ENCODE results near the gene USP5. TPM values are rescaled to one million over a fixed set of nuclear protein-coding genes. Genes with fewer than 3 reads are reported as not detected.
A peak's percentile ranks its signal among the peaks of the same experiment; 100 is the strongest.

USP5 gene
- total RNA-seq (10 to 100 TPM; 72.7 to 78.9 TPM), polyA plus RNA-seq (10 to 100 TPM; 55.3 to 69.2 (median 56.7) TPM), total RNA-seq (75.3 to 156 (median 99.9) reads per million in 6 experiments)

DNA sequence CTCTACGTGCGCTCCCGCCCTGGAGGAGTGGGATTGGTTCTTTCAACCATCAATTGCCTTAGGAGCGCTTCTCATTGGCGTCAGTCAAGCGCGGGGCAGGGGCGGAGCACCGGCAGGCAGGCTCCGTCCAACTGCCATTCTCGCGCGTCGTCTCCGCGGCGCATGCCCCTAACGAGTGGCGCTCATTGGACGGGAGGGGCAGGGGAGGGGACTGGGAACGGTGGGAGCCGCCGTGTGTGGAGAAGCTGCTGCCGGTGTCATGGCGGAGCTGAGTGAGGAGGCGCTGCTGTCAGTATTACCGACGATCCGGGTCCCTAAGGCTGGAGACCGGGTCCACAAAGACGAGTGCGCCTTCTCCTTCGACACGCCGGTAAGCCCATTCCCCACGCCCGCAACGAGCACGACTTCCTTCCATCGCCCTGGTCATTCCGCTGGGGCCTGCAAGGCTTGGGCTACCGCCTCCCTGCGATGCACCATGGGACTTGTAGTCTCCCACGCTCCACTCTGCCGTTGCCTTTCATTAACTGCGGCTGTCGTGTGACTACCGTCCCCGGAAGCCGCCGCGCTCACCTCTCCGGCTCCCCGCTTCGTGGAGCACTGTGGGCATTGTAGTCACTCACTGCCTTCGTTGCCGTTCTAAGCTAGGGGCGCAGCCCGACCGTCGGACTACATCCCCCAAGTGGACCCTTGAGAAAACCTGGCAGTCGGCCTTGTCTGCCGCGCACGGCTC lies at the start of gene USP5:
Gene USP5, plus strand, starts transcription at position 230 of the 730 bp plus-strand sequence. Its CDS starts 30 bp downstream, at position 260.
- ATAC-seq = peak; percentile 76 to 80
- Mint-ChIP-seq H3K27ac (peak within 1 kb of the TSS; percentile 91 to 100 (median 99)), H3K4me3 (peak within 1 kb of the TSS; percentile 86 to 100 (median 96)), H3K4me1 (peaks cover 20 to 33% (median 25%) of the 10 kb centered on the region in 4 donors), H3K36me3 (peaks cover 0 to 20% (median 3%) of the 10 kb centered on the region in 3 donors), H3K9me3 (no peaks in the 10 kb centered on the region), H3K27me3 (no peaks in the 10 kb centered on the region)
- POLR2A ChIA-PET = interaction anchor here (0.5 to 6.5 kb wide), 32 partner anchors 8 to 489 kb away, joined by 3 to 119 read pairs (median 5); partner anchors contain the start of genes C12orf57, COPS7A, ENO2 and GAPDH
- DNase-seq = peak; percentile 95 to 99 (median 99)

DNA sequence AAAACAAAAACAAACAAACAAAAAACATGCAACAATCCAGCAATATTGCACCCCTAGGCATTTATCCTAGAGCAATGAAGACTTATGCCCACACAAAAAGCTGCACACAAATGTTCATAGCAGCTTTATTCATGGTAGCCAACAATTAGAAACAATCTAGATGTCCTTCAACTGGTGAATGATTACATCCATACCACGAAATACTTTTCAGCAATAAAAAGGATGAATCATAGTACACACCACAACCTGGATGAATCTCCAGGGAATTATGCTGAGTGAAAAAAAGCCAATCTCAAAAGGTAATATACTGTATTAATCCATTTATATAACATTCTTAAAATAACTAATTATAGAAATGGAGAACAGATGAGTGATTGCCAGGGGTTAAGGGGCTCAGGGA lies 44.8 kb upstream of the USP5 start:
- H3K27me3 Mint-ChIP-seq = peaks cover 0 to 2% (median 0%) of the 10 kb centered on the region in 5 donors
- H3K9me3 Mint-ChIP-seq = no peaks in the 10 kb centered on the region
- H3K36me3 Mint-ChIP-seq = no peaks in the 10 kb centered on the region
- no peak overlapping the region for H3K27ac Mint-ChIP-seq
- DNase-seq = no peak
- POLR2A ChIA-PET = interaction anchor here (0.5 to 0.7 kb wide), 2 partner anchors 192 to 268 kb away, joined by 3 to 7 read pairs; no protein-coding TSS in a partner anchor
- no peak overlapping the region for H3K4me3 Mint-ChIP-seq
- ATAC-seq = no peak
- peaks cover 0 to 2% (median 0%) of the 10 kb centered on the region in 4 donors for H3K4me1 Mint-ChIP-seq

- DNase-seq (no peak), ATAC-seq (no peak)
- POLR2A ChIA-PET = interaction anchor here (0.5 to 1.5 kb wide), 2 partner anchors 18 to 21 kb away, joined by 5 read pairs; no protein-coding TSS in a partner anchor
- H3K4me3 Mint-ChIP-seq = no peak overlapping the region
- peaks cover 0 to 2% (median 0%) of the 10 kb centered on the region in 4 donors for H3K4me1 Mint-ChIP-seq
- H3K27ac Mint-ChIP-seq = no peak overlapping the region
- H3K27me3 Mint-ChIP-seq = peaks cover 0 to 2% (median 0%) of the 10 kb centered on the region in 5 donors
- H3K9me3 Mint-ChIP-seq = no peaks in the 10 kb centered on the region
- no peaks in the 10 kb centered on the region for H3K36me3 Mint-ChIP-seq
Observed at GRCh38 chr12:6809056-6809455, 42.9 kb upstream of the USP5 start.

DNA sequence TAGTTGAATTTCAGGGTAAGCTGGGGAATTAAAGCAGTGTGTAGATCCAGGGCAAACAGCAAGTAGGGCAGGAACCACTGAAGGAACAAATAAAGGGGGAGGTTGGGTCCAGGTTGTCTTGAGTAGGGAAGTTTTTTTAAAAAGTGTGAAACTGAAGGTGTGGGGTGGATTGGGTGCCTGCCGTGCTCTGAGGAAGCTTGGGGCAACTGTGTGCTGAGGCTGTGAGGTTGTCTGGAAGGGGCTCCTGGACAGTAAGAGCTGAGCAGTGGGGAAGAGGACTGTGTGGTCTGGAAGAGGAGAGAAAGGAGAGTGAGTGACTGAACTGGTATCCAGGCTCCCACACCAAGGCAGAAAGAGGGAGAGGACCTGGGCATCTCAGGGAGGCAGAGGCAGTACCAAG lies 41.2 kb upstream of the USP5 start:
- no peaks in the 10 kb centered on the region for H3K9me3 Mint-ChIP-seq
- ATAC-seq (no peak), DNase-seq (no peak)
- peaks cover 0 to 2% (median 0%) of the 10 kb centered on the region in 4 donors for H3K4me1 Mint-ChIP-seq
- no peak overlapping the region for H3K4me3 Mint-ChIP-seq
- peaks cover 0 to 3% (median 0%) of the 10 kb centered on the region in 5 donors for H3K27me3 Mint-ChIP-seq
- POLR2A ChIA-PET = no interaction called here
- no peaks in the 10 kb centered on the region for H3K36me3 Mint-ChIP-seq
- H3K27ac Mint-ChIP-seq = peak overlapping the region in 2 of 10 donors; percentile 27 to 57

DNA sequence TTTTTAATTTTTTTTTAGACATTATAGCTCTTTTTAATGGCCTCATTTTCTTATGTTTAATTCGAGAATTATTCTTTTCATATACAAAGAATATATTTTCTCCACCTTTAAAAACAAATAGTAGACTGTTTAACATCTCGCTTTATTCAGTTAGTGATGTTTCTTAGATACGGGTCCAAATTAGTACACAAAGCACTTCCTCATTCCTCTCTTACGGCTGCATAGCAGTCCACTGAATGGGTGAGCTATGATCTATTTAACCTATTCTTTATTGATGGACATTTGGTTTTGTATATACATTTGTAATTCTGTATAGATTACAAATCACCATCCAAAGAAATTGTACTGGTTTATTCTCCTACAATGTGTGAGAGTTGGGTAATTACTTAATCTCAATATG lies 38.6 kb upstream of the USP5 start:
- DNase-seq = no peak
- Mint-ChIP-seq H3K36me3 (no peaks in the 10 kb centered on the region), H3K9me3 (no peaks in the 10 kb centered on the region), H3K4me1 (peaks cover 0 to 6% (median 1%) of the 10 kb centered on the region in 4 donors), H3K27ac (no peak overlapping the region), H3K27me3 (peaks cover 0 to 3% (median 0%) of the 10 kb centered on the region in 5 donors), H3K4me3 (no peak overlapping the region)
- POLR2A ChIA-PET = interaction anchor here (0.7 kb wide), 1 partner anchor 197 kb away, joined by 4 read pairs; no protein-coding TSS in a partner anchor
- no peak for ATAC-seq

- H3K27me3 Mint-ChIP-seq = peaks cover 0 to 10% (median 7%) of the 10 kb centered on the region in 5 donors
- H3K9me3 Mint-ChIP-seq = no peaks in the 10 kb centered on the region
- H3K27ac Mint-ChIP-seq = no peak overlapping the region
- POLR2A ChIA-PET = no interaction called here
- DNase-seq = no peak
- no peak overlapping the region for H3K4me3 Mint-ChIP-seq
- no peaks in the 10 kb centered on the region for H3K36me3 Mint-ChIP-seq
- no peak for ATAC-seq
- H3K4me1 Mint-ChIP-seq = peaks cover 7 to 10% (median 9%) of the 10 kb centered on the region in 4 donors
Observed at GRCh38 chr12:6816598-6816997, 35.4 kb upstream of the USP5 start.

- H3K9me3 Mint-ChIP-seq = no peaks in the 10 kb centered on the region
- peaks cover 11 to 15% (median 12%) of the 10 kb centered on the region in 4 donors for H3K4me1 Mint-ChIP-seq
- H3K4me3 Mint-ChIP-seq = no peak overlapping the region
- no peak for DNase-seq
- H3K27me3 Mint-ChIP-seq = peaks cover 0 to 15% (median 9%) of the 10 kb centered on the region in 5 donors
- H3K36me3 Mint-ChIP-seq = no peaks in the 10 kb centered on the region
- POLR2A ChIA-PET = interaction anchor here (0.5 kb wide), 1 partner anchor 85 kb away, joined by 3 read pairs; no protein-coding TSS in a partner anchor
- ATAC-seq = no peak
- peak overlapping the region in 1 of 10 donors; percentile 50 for H3K27ac Mint-ChIP-seq
Observed at GRCh38 chr12:6817098-6817497, 34.9 kb upstream of the USP5 start.

- H3K27ac Mint-ChIP-seq = peak overlapping the region in 2 of 10 donors; percentile 8 to 35
- H3K36me3 Mint-ChIP-seq = no peaks in the 10 kb centered on the region
- ATAC-seq = no peak
- DNase-seq = no peak
- peaks cover under 1 to 21% (median 12%) of the 10 kb centered on the region in 5 donors for H3K27me3 Mint-ChIP-seq
- POLR2A ChIA-PET = no interaction called here
- H3K9me3 Mint-ChIP-seq = no peaks in the 10 kb centered on the region
- no peak overlapping the region for H3K4me3 Mint-ChIP-seq
- peaks cover 12 to 21% (median 13%) of the 10 kb centered on the region in 4 donors for H3K4me1 Mint-ChIP-seq
Observed at GRCh38 chr12:6817662-6818157, 34.2 kb upstream of the USP5 start.

- no peak overlapping the region for H3K27ac Mint-ChIP-seq
- POLR2A ChIA-PET = no interaction called here
Observed at GRCh38 chr12:6818222-6818621, 33.7 kb upstream of the USP5 start.

GRCh38 chr12:6818645-6819044 lies 33.3 kb upstream of the USP5 start:
- no peaks in the 10 kb centered on the region for H3K36me3 Mint-ChIP-seq
- H3K27me3 Mint-ChIP-seq = peaks cover 1 to 31% (median 19%) of the 10 kb centered on the region in 5 donors
- peaks cover 12 to 24% (median 13%) of the 10 kb centered on the region in 4 donors for H3K4me1 Mint-ChIP-seq
- no peak overlapping the region for H3K27ac Mint-ChIP-seq
- H3K9me3 Mint-ChIP-seq = no peaks in the 10 kb centered on the region
- POLR2A ChIA-PET = no interaction called here
- H3K4me3 Mint-ChIP-seq = no peak overlapping the region
- no peak for DNase-seq
- no peak for ATAC-seq

More at GRCh38 chr12:6818222-6818621, 33.7 kb upstream of the USP5 start:
- Mint-ChIP-seq H3K36me3 (no peaks in the 10 kb centered on the region), H3K27me3 (peaks cover 1 to 27% (median 17%) of the 10 kb centered on the region in 5 donors), H3K4me3 (no peak overlapping the region), H3K9me3 (no peaks in the 10 kb centered on the region), H3K4me1 (peaks cover 12 to 24% (median 13%) of the 10 kb centered on the region in 4 donors)
- no peak for ATAC-seq
- DNase-seq = no peak

DNA sequence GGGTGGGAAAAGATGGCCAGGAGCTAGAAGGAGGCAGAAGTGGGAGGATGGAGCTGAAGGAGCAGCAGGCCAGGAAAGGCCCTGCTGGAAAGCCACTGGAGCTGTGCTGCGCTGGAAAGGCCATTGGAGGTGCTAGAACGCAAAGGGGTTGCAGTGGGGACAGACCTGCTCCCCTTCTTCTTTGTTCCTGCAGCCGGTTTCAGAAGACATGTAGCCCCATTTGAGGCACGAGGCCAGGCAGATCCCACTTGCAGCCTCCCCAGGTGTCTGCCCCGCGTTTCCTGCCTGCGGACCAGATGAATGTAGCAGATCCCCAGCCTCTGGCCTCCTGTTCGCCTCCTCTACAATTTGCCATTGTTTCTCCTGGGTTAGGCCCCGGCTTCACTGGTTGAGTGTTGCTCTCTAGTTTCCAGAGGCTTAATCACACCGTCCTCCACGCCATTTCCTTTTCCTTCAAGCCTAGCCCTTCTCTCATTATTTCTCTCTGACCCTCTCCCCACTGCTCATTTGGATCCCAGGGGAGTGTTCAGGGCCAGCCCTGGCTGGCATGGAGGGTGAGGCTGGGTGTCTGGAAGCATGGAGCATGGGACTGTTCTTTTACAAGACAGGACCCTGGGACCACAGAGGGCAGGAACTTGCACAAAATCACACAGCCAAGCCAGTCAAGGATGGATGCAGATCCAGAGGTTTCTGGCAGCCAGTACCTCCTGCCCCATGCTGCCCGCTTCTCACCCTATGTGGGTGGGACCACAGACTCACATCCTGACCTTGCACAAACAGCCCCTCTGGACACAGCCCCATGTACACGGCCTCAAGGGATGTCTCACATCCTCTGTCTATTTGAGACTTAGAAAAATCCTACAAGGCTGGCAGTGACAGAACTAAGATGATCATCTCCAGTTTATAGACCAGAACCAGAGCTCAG lies 32.6 kb upstream of the USP5 start:
- no peak overlapping the region for H3K4me3 Mint-ChIP-seq
- H3K4me1 Mint-ChIP-seq = peaks cover 12 to 24% (median 13%) of the 10 kb centered on the region in 4 donors
- no peaks in the 10 kb centered on the region for H3K36me3 Mint-ChIP-seq
- POLR2A ChIA-PET = no interaction called here
- H3K27me3 Mint-ChIP-seq = peaks cover 1 to 38% (median 23%) of the 10 kb centered on the region in 5 donors
- ATAC-seq = no peak
- H3K9me3 Mint-ChIP-seq = no peaks in the 10 kb centered on the region
- H3K27ac Mint-ChIP-seq = peak overlapping the region in 2 of 10 donors; percentile 16 to 34
- no peak for DNase-seq

DNA sequence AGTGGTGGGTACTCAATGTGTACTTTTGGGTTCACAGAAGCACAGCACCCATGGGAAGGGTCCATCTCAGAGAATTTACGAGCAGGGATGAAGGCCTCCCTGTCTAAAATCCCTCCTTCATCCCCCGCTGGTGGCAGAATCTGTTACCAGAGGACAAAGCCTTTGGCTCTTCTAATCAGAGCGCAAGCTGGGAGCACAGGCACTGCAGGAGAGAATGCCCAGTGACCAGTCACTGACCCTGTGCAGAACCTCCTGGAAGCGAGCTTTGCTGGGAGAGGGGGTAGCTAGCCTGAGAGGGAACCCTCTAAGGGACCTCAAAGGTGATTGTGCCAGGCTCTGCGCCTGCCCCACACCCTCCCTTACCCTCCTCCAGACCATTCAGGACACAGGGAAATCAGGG lies 31.8 kb upstream of the USP5 start:
- POLR2A ChIA-PET = no interaction called here

More for the DNA sequence above, 31.8 kb upstream of the USP5 start:
- Mint-ChIP-seq H3K4me3 (no peak overlapping the region), H3K36me3 (no peaks in the 10 kb centered on the region), H3K27ac (peak overlapping the region in 1 of 10 donors; percentile 16), H3K9me3 (no peaks in the 10 kb centered on the region), H3K27me3 (peaks cover 7 to 46% (median 27%) of the 10 kb centered on the region in 5 donors), H3K4me1 (peaks cover 13 to 24% (median 14%) of the 10 kb centered on the region in 4 donors)
- DNase-seq (no peak), ATAC-seq (no peak)
